Measurements from ENCODE around the gene TMEM89. TPM values are rescaled to one million over a fixed set of nuclear protein-coding genes. Genes with fewer than 3 reads are reported as not detected.

TMEM89 gene
- total and polyA plus RNA-seq, 2 experiments from 2014 or later: not detected

- Histone ChIP-seq H2AFZ (no peak overlapping the region), H3K36me3 (ENCODE audit: insufficient read depth) (no peaks in the 10 kb centered on the region), H3K9me2 (ENCODE audit: insufficient read depth) (no peaks in the 10 kb centered on the region), H3K4me1 (ENCODE audit: insufficient read depth) (no peaks in the 10 kb centered on the region), H3K27me3 (ENCODE audit: insufficient read depth) (no peaks in the 10 kb centered on the region), H3F3A (replicated peaks; ENCODE audit: low read depth) (no peaks in the 10 kb centered on the region), H3K4me2 (no peak overlapping the region), H4K20me1 (replicated peaks; ENCODE audit: insufficient read depth) (no peaks in the 10 kb centered on the region), H3K79me2 (replicated peaks; ENCODE audit: insufficient read depth) (no peaks in the 10 kb centered on the region), H3K27ac (ENCODE audit: low read depth) (no peak overlapping the region), H3K4me3 (no peak overlapping the region)
- Mint-ChIP-seq H3K27ac (no peak overlapping the region), H3K4me3 (peak overlapping the region; percentile 20; the same call in 1 of the 3 replicates), H3K9me3 (no peaks in the 10 kb centered on the region; the same call in 2 of the 3 replicates), H3K4me1 (peaks cover 8% of the 10 kb centered on the region; the same call in 2 of the 3 replicates), H3K36me3 (ENCODE audit: low read depth) (no peaks in the 10 kb centered on the region; the same call in 2 of the 3 replicates), H3K27me3 (ENCODE audit: insufficient read depth, low read depth, poor library complexity) (peaks cover 6% of the 10 kb centered on the region)
- ATAC-seq (no peak; the same call in 1 of the 3 replicates), DNase-seq (ENCODE audit: low spot score) (no peak)
- no peak for TF ChIP-seq EZH2phosphoT487 (IDR thresholded peaks at IDR 0.05; ENCODE audit: unreplicated experiment)
- no peak for TF ChIP-seq EZH2 (IDR thresholded peaks at IDR 0.05; ENCODE audit: low read depth, unreplicated experiment)
- TF ChIP-seq ZNF462 (CRISPR knock-in tag; IDR thresholded peaks at IDR 0.05): no peak
- TF ChIP-seq STAT1 (IDR thresholded peaks at IDR 0.05; ENCODE audit: unreplicated experiment): no peak
- TF ChIP-seq, protein P1, sequence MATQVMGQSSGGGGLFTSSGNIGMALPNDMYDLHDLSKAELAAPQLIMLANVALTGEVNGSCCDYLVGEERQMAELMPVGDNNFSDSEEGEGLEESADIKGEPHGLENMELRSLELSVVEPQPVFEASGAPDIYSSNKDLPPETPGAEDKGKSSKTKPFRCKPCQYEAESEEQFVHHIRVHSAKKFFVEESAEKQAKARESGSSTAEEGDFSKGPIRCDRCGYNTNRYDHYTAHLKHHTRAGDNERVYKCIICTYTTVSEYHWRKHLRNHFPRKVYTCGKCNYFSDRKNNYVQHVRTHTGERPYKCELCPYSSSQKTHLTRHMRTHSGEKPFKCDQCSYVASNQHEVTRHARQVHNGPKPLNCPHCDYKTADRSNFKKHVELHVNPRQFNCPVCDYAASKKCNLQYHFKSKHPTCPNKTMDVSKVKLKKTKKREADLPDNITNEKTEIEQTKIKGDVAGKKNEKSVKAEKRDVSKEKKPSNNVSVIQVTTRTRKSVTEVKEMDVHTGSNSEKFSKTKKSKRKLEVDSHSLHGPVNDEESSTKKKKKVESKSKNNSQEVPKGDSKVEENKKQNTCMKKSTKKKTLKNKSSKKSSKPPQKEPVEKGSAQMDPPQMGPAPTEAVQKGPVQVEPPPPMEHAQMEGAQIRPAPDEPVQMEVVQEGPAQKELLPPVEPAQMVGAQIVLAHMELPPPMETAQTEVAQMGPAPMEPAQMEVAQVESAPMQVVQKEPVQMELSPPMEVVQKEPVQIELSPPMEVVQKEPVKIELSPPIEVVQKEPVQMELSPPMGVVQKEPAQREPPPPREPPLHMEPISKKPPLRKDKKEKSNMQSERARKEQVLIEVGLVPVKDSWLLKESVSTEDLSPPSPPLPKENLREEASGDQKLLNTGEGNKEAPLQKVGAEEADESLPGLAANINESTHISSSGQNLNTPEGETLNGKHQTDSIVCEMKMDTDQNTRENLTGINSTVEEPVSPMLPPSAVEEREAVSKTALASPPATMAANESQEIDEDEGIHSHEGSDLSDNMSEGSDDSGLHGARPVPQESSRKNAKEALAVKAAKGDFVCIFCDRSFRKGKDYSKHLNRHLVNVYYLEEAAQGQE (IDR thresholded peaks at IDR 0.05; ENCODE audit: unreplicated experiment): no peak
- TF ChIP-seq, protein P2, sequence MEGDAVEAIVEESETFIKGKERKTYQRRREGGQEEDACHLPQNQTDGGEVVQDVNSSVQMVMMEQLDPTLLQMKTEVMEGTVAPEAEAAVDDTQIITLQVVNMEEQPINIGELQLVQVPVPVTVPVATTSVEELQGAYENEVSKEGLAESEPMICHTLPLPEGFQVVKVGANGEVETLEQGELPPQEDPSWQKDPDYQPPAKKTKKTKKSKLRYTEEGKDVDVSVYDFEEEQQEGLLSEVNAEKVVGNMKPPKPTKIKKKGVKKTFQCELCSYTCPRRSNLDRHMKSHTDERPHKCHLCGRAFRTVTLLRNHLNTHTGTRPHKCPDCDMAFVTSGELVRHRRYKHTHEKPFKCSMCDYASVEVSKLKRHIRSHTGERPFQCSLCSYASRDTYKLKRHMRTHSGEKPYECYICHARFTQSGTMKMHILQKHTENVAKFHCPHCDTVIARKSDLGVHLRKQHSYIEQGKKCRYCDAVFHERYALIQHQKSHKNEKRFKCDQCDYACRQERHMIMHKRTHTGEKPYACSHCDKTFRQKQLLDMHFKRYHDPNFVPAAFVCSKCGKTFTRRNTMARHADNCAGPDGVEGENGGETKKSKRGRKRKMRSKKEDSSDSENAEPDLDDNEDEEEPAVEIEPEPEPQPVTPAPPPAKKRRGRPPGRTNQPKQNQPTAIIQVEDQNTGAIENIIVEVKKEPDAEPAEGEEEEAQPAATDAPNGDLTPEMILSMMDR (conservative IDR thresholded peaks at IDR 0.05; ENCODE audit: low read depth in 2 of 2): no peak
- TF ChIP-seq JUNB (IDR thresholded peaks at IDR 0.05; ENCODE audit: unreplicated experiment): no peak
- TF ChIP-seq ZNF331 (CRISPR knock-in tag; IDR thresholded peaks at IDR 0.05; ENCODE audit: low read depth): no peak
- no peak for TF ChIP-seq POLR2AphosphoS5 (IDR thresholded peaks at IDR 0.05; ENCODE audit: low read depth)
- TF ChIP-seq CREB1 (CRISPR knock-in tag; IDR thresholded peaks at IDR 0.05; ENCODE audit: low read depth): no peak
- TF ChIP-seq, protein P3, sequence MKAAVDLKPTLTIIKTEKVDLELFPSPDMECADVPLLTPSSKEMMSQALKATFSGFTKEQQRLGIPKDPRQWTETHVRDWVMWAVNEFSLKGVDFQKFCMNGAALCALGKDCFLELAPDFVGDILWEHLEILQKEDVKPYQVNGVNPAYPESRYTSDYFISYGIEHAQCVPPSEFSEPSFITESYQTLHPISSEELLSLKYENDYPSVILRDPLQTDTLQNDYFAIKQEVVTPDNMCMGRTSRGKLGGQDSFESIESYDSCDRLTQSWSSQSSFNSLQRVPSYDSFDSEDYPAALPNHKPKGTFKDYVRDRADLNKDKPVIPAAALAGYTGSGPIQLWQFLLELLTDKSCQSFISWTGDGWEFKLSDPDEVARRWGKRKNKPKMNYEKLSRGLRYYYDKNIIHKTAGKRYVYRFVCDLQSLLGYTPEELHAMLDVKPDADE (IDR thresholded peaks at IDR 0.05): no peak
- no peak for TF ChIP-seq ZNF114 (CRISPR knock-in tag; IDR thresholded peaks at IDR 0.05)
- TF ChIP-seq NANOG (IDR thresholded peaks at IDR 0.05; ENCODE audit: borderline replicate concordance): no peak
Measured at GRCh38 chr3:48587686-48588085, 33.9 kb downstream of the TMEM89 start.

All from GM23338 (cell line).